NCI-H2029 treated with DMSO at 0.1 percent for 48 hours (cell line): ENCODE data around the gene VIM.
"Not testable (repeated sequence)": the region's sequence is repeated elsewhere in the genome, so short reads cannot be mapped to it uniquely, and the experiment has no call there.

ENCODE experiments used
- DNase-seq: peaks from one replicate; lab custom pipeline; 2025; lab: John Stamatoyannopoulos, UW

VIM gene

DNA sequence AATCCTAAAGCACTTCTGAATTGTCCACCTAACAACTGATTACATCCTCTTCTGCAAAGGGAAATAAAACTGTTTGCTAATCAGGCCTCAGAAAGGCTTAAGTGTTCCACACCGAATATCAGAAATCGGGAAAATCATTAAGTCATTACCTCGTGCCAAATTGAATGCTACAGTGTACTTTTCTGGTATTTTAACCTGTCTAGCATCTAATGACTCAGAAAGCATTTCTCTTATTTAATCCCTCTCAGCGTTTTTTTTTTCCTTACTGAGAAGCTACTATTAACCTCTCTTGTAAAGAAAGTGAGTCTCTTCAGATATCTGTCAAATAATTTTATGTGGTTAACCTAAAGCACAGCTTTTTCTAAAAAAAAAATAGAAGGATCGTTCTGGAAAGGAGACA lies 28.6 kb downstream of the VIM start:
- DNase-seq = no peak

DNA sequence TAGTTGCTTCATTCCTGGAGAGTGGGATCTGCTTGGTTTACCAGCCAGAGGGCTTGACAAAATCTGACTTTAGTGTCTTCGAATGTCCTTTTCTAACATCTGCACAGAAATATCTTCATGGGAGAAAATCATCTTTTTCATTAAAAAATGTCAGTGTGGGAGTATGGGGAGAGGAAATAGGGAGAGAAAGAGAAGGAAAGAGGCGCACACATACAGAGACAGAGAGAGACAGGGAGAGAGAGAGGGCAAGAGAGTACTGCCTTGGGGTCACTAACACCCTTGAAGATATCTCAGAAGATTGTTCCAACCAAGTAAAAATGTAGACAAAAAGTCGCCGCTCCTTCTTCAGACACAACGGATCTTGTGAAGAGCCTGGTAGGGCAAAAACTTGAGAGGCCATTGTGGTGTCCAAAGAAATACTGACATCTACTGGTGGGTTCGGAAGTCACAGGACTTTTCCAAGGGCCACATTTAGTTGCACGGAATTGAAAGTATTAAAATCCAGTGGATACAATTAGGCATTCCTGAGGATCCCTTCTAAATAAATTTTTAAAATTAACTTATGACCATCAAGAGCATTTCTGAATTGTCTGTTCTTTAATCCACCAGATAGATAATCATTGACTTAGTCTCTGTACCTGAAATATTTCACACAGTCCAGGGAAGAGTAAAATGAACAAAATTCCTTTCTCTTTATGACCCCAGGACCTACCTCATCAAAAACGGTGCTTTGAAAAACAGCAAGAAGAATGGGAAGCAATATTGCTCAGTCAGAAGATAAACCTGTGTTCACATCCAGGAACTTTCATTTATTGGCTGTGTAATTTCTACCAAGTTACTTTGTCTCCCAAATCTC lies 29.7 kb downstream of the VIM start:
- DNase-seq = peak; percentile 1

DNA sequence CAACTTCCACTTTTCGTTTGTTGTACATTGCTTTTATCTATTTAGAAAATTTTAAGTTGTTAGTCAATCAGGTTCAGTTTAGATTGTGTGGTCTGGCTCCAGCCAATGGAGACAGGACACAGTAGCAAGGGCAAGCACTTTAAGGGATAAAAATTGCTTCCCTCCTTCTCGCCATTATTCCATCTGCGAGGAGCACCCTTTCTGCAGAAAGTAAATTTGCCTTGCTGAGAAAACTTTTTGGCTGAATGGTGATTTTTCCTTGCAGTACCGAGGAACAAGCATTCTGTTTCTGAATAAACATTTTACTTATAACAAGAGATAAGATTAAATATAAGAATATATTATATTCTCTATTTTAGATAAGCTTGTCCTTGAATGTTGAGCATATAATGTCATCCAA lies 34.5 kb downstream of the VIM start:
- DNase-seq = no peak

DNA sequence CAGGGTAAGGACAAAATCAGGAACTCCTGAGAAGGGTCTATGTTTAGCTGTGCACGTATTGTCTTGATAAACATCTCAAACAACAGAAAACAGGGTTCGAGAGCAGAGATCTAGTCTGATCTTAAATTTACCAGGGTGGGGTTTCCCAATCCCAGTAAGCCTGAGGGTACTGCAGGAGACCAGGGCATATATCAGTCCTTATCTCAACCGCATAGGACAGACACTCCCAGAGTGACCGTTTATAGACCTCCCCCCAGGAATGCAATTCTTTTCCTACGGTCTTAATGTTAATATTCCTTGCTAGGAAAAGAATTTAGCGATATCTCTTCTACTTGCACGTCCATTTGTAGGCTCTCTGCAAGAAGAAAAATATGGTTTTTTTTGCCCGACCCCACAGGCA lies 35.5 kb downstream of the VIM start:
- no peak for DNase-seq

DNA sequence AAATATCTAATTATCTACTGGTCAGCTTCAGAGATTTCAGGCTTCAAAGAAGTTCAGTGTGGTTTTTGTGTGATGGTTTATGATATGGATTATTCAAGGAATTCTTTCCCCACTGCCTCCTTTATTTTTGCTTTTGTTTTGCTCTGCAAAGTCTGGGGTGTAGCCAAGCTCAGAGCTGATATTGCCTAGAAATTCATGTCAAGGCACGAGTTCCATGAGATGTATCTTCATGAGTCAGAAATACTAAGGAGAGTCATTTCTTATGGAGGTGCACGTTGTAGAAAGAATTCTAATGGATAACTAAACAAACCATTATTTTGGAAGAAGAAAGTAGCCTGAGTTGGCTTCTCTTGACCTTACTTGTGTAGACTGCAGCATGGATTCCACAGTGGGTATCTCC lies 37.4 kb downstream of the VIM start:
- DNase-seq = no peak

DNA sequence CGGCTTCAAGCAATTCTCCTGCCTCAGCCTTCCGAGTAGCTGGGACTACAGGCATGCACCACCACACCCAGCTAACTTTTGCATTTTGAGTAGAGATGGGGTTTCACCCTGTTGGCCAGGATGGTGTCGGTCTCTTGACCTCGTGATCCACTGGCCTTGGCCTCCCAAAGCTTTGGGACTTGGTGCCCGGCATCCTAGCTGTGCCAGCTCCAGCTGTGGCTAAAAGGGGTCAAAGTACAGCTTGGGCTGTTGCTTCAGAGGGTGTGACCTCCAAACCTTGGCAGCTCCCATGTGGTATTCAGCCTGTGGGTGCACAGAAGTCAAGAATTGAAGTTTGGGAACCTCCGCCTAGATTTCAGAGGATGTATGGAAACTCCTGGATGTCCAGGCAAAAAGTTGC lies 38.5 kb downstream of the VIM start:
- DNase-seq = not testable (repeated sequence)

DNA sequence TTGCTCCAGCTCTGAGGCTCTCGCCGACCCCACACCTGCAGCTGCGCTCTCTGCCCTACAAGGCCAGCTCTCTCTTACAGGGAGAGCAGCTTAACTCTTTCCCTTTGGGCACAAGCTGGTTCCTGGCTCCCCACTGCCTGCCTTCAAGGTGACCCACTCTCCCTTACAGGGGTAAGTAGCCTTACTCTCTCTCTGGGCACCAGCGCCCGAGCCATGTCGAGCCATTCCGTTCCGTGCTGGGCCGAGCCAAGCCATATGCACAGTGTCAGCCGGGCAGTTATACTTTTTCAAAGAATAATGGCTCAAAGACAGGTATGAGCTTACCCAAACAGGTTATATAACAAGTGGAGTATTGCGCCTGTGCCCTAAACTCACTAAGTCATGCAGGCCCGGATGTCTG lies 44.6 kb downstream of the VIM start:
- DNase-seq = no peak

DNA sequence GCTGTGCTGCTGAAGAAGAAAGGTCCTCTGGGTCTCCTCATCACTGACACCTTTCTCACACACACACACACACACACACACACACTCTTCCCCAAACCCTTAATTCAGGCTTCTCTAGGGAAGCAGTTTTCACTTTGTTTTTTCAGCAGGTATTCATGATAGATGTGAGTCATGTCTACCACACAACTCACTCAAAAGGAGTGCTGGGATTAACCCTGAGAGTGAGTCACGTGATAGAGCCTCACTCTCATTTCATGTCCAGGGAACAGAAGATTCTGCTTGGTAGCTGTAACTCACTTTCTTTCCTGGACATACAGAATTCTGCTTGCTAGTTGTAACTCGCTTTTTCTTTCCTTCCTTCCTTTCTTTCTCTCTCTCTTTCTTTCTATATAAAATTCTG lies 45.4 kb downstream of the VIM start:
- DNase-seq = no peak

DNA sequence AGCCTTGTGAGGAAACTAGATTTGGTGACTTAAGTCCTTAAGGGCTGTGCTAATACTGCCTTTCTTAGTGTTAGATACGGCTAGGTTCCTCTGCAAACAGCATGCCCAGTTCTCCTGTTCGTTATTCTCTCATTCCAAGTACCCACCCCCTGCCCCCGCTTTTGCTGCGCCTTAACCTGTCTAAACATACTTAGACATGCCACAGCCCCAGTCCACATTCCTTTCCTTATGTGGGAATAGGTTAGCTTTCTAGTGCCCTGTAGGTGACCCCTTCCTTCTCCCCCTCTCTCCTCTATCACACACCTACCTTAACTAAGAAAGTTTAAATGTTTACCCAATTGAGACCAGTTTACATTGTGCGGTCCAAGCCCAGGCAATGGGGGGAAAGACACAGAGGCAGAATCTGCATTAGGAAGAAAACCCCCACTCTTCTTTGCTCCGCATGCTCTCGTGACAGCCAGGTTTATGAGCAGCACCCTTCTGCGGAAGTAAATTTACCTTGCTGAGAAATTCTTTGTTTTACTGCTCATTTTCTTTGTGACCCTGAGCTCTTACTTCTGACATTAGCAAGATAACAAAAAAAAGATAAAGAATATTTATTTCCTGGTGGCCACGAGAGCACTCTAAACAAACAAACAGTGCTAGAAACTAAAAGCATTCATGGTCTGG lies 48.8 kb downstream of the VIM start:
- no peak for DNase-seq

DNA sequence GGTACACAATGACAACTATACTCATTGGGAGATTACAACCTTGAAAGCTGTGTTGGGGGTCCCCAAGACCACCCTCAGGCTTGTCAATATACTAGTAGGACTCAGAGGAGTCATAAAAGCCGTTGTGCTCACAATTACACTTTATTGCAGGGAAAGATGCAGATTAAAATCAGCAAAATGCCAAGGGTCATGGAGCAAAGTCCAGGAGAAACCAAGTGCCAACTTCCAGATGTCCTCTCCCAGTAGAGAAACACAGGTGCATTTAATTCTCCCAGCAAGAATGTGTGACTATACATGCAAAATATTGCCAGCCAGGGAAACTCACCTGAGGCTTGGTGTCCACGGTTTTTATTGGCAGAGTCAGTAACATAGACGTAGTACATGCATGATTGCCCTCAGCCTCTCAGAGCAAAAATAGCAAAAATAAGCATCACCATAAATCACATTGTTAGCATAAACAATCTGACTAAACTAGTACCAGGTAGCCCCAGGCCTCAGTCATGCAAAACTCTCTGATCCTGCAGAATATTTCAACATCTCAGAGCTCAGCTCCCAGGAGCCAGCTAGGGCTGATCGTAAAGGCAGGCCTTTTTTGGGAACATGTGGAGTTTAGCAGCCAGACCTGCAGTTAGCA lies 50.7 kb downstream of the VIM start:
- DNase-seq = no peak

DNA sequence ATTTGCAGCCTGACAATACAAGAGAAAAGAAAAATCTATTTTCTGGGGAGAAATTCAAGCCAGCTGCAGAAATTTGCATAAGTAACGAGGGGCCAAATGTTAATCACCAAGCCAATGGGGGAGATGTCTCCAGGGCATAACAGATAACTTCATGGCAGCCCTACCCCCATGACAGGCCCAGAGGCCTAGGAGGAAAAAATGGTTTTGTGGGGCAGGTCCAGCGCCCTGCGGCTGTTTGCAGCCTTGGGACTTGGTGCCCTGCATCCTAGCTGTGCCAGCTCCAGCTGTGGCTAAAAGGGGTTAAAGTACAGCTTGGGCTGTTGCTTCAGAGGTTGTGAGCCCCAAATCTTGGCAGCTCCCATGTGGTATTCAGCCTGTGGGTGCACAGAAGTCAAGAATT lies 54.3 kb downstream of the VIM start:
- DNase-seq = no peak

DNA sequence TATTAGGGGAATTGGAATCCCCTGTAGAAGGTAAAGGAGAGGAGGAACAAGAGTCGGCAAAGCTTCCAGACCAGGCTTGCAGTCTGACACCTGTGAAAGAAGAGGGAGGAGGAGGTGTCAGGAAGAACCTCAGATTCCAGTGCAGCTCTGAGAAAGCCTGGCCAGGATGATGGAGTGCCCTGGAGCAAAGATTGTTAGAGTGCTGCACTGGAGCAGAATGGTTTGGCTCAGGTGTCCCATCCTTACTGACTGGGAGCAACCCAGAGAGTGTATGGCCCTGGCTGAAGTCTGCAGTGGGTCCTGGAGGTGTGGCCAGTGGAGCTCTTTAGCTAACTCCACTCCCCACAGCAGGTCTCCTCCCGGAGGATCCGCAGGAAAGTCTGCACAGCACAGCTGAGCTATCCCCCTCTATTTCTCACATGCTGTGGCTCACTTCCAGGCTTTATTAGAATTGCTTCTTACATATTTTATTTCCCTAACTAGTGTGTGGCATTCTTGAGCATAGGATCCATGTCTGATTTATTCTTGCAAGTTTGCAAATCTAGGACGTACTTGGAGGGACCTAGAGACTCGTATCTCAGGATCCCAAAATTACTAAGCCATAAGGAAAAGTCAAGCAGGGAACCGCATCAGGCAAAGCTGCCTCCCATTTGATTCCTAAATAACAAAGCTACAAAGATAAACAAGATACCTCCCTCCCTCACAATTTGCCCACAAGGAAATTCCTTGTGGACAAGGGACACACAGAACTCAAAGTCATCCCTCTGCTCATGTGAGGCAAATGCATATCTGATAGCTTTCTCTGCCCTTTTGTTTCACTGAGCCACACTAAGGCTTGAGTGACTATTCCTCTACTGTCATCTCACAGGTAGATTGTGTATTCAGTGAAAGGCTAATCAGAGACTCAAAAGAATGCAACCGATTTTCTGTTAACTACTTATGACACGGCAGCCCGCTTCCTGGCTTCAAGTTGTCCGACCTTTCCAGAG lies 58.8 kb downstream of the VIM start:
- no peak for DNase-seq
